HG02870 (cell line): ENCODE data around the gene CCDC191.

Source experiments
- ATAC-seq: cut with Tn5 transposase; IDR thresholded peaks from one replicate; pipeline ENCODE4 v1.9.1; 2021; ENCODE audit warnings: mild to moderate bottlenecking, moderate library complexity; ENCODE audit not compliant: unreplicated experiment

Gene CCDC191

GRCh38 chr3:114056130-114057010 is at the start of gene CCDC191, which contains the start of gene QTRT2:
TSS of gene CCDC191 (minus strand) at chr3:114056526. CDS start at chr3:114056466, 60 bp downstream.
TSS of gene QTRT2 (plus strand) at chr3:114056737. CDS start at chr3:114065258, 8,521 bp downstream.
- ATAC-seq: peak; percentile 96

- ATAC-seq: no peak
Measured at GRCh38 chr3:114104414-114104813, 48.1 kb upstream of the CCDC191 start.

DNA sequence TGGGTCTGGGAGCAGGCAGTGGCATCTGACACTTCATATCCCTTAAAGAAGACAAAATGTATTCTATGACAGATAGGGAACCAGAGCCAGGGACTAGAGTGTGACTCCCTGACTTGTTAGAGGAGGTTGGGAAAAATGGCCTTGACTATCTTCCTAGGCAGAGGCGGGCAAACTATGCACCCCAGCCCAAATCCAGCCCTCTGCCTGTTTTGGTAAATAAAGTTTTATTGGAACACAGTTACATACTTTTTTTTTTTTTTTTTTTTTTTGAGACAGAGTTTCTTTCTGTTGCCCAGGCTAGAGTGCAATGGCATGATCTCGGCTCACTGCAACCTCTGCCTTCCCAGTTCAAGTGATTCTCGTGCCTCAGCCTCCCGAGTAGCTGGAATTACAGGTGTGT is 47.5 kb upstream of the CCDC191 start:
- ATAC-seq: no peak

DNA sequence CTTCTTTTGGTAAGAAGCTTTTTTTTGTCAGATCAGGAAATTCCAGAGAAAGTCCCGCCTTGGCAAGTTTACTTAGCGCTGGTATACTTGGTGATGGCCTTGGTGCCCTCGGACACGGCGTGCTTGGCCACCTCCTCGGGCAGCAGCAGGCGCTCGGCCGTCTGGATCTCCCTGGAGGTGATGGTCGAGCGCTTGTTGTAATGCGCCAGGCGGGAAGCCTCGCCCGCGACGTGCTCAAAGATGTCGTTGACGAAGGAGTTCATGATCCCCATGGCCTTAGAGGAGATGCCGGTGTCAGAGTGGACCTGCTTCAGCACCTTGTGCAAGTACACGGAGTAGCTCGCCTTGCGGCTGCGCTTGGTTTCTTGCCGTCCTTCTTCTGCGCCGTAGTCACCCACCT is 46.9 kb upstream of the CCDC191 start:
- ATAC-seq: no peak

DNA sequence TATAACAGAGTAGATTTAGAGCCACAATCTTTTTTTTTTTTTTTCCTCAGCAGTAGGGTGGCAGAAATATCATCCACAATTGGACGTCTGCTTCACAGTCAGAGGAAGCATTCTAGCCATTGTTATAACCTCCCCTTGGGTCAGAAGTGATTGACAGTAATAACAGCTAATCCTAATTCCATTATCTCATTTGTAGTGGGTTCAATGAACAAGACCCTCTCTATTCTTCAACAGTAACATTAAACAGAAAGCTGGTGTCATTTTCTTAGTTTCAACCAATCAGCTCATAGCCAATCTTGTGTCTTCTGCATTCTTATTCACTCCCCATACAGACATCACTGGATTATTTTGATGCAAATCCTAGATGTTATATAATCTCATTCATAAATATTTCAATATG is 44.8 kb upstream of the CCDC191 start:
- ATAC-seq: no peak

DNA sequence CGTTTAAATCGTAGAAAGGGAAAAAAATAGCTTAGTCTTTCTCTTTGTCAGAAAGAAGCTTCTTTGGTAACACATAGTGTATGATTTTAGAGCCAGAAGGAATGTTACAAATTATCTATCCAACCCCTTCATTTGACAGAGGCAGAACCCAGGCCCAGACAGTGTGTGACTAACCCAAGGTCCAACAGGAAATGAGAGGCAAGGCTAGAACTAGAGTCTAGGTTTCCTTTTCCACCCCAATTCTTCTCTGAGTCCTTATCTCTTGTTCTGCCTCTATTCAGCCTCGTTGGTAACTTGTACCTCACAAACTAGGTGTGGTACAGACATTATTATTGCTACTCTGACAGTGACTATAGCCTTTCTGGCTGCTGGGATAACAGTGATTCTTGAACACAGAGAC is 39.5 kb upstream of the CCDC191 start:
- no peak for ATAC-seq

- ATAC-seq: no peak
Measured at GRCh38 chr3:114093596-114093995, 37.3 kb upstream of the CCDC191 start.

- no peak for ATAC-seq
Measured at GRCh38 chr3:114093016-114093380, 36.7 kb upstream of the CCDC191 start.

DNA sequence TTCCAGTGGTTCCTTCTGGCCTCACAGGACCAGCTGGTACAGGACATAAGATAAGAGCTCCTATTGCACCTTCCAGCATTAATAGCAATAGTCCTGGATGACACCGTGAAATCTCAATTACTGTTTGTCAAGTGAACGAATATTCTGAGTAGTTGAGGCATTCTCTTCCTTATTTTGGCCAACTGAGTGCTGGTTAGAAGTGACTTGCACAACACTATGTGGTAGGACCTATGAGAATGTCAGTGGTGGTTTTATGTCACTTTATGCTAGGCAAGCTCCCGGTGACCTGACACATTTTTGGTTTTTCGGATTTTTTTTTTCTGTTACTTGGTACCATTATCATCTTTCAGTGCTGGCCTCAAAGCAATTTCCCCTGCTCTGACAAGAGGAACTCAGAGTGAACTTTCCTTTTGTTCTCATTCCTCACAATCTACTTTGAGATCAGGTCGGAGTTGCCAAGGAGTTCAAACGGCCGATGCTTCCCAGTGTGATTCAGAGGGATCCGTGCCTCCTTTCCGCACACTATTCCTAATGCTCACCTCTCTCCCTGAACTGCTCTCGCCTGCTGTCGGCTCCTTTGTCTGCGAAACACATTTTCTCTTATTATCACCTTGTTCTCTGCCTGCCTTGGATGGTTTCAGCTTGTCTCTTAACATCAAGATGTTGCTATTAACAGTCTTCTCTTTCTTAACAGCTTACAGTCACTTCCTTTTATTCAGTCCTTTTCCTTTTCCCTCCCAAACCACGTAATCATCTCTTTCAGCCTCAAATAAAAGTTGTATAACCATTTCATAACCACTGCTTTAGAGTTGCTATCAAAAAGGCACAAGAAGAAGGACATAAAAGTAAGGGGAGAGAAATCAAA is 36.1 kb upstream of the CCDC191 start:
- no peak for ATAC-seq

DNA sequence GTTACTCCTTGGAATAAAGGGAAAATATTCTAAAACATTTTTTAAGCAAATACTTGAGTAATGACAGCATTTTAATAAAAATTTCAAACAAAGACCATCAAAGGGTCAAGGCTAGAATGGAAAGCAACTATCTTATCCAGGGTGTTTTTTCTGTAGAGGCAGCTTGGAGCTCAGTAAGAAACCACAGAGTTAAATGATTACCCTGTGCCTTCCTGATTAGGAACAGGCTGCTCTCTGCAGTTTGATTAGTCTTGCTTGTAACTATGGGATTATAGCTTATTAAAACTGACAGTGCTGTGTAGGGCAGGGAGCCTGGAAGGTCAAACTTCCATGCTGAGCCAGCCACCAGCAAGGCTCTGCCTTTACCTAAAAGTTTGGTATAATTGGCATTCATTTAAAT is 33.3 kb upstream of the CCDC191 start:
- no peak for ATAC-seq

- ATAC-seq: no peak
Measured at GRCh38 chr3:114086356-114086755, 30.0 kb upstream of the CCDC191 start.

GRCh38 chr3:114083112-114083511 is 26.8 kb upstream of the CCDC191 start:
- no peak for ATAC-seq

- no peak for ATAC-seq
Measured at GRCh38 chr3:114081037-114081436, 24.7 kb upstream of the CCDC191 start.

DNA sequence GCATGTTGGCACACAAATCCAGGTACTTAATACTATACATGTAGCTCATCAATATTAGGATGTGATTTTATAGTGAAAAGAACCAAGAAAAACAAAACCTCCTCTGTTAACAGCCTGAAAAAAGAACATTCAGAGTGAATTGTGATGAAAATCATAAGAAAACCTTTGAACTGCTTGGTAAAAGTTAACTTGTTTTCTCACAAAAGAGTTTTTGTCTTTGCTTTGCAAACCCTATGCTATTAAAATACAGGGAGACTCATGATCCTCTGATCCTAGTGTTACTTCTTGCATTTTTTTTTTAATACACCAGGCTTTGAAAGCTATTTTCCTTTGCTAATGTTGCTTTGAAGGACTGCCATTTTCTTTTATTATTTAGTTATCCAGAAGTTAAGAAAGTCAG is 23.9 kb upstream of the CCDC191 start:
- ATAC-seq: no peak

- ATAC-seq: no peak
Measured at GRCh38 chr3:114079761-114080160, 23.4 kb upstream of the CCDC191 start.

GRCh38 chr3:114078126-114078525 is 21.8 kb upstream of the CCDC191 start:
- no peak for ATAC-seq

- ATAC-seq: no peak
Measured at GRCh38 chr3:114076711-114077110, 20.4 kb upstream of the CCDC191 start.

GRCh38 chr3:114071786-114072185 is 15.5 kb upstream of the CCDC191 start:
- ATAC-seq: no peak

- no peak for ATAC-seq
Measured at GRCh38 chr3:114068336-114068735, 12.0 kb upstream of the CCDC191 start.

GRCh38 chr3:114067804-114068203 is 11.5 kb upstream of the CCDC191 start:
- ATAC-seq: no peak

DNA sequence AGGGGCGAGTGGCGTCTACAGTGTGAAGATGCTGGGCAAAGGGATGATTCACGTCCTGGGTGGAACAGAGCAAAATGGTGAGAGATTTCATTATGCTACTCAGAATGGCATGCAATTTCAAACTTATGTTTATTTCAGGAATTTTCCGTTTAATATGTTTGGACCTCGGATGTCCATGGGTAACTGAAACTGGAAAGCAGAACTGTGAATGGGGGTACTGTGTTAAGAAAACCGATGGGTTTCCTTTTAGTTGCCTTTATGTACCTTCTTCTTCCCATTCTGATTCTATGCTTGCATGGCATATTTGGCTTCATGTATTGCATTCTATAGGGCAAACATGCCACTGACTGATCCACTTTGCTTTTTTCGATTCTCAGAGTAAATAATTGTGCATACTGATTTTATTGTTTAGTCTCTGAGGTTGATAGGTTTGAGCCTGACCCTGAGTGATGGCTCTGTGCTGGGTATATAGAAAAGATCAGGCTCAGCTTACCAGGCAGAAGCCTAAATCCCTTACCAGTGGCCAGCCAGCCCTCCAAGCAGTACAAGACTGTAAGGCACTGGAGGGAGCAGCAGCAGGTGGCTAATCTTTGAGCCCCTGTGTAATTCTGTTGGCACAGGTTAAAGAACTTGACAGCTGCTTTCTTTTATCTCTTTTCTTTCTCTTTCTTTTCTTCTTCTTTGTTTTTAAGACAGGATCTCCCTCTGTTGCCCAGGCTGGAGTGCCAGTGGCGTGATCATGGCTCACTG is 4.8 kb upstream of the CCDC191 start:
- ATAC-seq: no peak
